ENCODE measurements around the gene HK1. TPM values are rescaled to one million over a fixed set of nuclear protein-coding genes. Genes with fewer than 3 reads are reported as not detected.

The HK1 gene
- total RNA-seq, 2 experiments from 2014 or later = 13.1 to 31.5 TPM

DNA sequence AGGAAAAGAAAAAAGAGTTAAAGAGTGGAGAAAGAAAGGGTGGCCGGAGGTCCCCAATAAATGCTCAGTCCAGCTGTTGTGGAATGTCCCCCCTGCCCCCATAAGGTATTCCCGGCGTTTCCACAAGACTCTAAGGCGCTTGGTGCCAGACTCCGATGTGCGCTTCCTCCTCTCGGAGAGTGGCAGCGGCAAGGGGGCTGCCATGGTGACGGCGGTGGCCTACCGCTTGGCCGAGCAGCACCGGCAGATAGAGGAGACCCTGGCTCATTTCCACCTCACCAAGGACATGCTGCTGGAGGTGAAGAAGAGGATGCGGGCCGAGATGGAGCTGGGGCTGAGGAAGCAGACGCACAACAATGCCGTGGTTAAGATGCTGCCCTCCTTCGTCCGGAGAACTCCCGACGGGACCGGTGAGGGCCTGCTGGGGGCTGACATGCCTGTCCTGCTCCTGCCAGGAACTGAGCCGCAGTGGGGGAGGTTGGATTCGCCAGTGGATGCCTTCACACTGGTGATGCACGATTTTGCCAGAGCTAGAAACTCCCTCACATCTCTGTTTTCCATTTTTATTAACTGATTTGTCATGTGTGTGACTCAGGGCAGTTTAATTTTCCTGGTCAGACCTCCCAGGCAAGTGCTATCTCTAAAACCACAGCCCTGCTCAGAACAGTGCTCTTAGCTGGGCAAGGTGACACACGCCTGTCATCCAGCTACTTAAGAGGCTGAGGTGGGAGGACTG, 104.3 kb downstream of the HK1 start:
- intact Hi-C loops (cut with micrococcal nuclease; ENCODE audit: unreplicated experiment) = no loop called here
- Histone ChIP-seq H3K4me3 (ENCODE audit: low read depth, low read length, poor library complexity, severe bottlenecking) (no peak overlapping the region), H3K9me3 (ENCODE audit: low read length) (no peaks in the 10 kb centered on the region), H3K27ac (ENCODE audit: low read depth, low read length, poor library complexity, severe bottlenecking) (no peak overlapping the region), H3K4me1 (ENCODE audit: insufficient read depth, low read length, poor library complexity, severe bottlenecking) (peaks cover 7% of the 10 kb centered on the region), H3K36me3 (ENCODE audit: insufficient read depth, low read length) (0 out of 2 replicates have a peak, but pooled peaks cover 4% of the 10 kb centered on the region), H4K20me1 (ENCODE audit: insufficient read depth, low read length) (no peaks in the 10 kb centered on the region), H3K79me2 (ENCODE audit: insufficient read depth, low read depth, low read length) (no peaks in the 10 kb centered on the region), H3K9me2 (ENCODE audit: insufficient read depth, low read length) (no peaks in the 10 kb centered on the region), H2AFZ (ENCODE audit: low read length) (no peak overlapping the region), H3K4me2 (ENCODE audit: low read length) (no peak overlapping the region)
- POLR2A ChIA-PET = interaction anchor here (0.6 kb wide), 2 partner anchors 144 to 585 kb away, joined by 3 read pairs; no protein-coding TSS in a partner anchor
- DNase-seq (ENCODE audit: low spot score) = no peak
- CTCF ChIA-PET (ENCODE audit: unreplicated experiment) = no interaction called here
- TF ChIP-seq EZH2phosphoT487 (IDR thresholded peaks at IDR 0.05; ENCODE audit: borderline replicate concordance, low read depth, low read length) = no peak
- TF ChIP-seq, protein P1, sequence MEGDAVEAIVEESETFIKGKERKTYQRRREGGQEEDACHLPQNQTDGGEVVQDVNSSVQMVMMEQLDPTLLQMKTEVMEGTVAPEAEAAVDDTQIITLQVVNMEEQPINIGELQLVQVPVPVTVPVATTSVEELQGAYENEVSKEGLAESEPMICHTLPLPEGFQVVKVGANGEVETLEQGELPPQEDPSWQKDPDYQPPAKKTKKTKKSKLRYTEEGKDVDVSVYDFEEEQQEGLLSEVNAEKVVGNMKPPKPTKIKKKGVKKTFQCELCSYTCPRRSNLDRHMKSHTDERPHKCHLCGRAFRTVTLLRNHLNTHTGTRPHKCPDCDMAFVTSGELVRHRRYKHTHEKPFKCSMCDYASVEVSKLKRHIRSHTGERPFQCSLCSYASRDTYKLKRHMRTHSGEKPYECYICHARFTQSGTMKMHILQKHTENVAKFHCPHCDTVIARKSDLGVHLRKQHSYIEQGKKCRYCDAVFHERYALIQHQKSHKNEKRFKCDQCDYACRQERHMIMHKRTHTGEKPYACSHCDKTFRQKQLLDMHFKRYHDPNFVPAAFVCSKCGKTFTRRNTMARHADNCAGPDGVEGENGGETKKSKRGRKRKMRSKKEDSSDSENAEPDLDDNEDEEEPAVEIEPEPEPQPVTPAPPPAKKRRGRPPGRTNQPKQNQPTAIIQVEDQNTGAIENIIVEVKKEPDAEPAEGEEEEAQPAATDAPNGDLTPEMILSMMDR (conservative IDR thresholded peaks at IDR 0.05; ENCODE audit: low read length) = no peak
- BruUV-seq (replicated peaks) = no TSS peak

- no peak overlapping the region for H3K4me2 ChIP-seq (ENCODE audit: low read length)
- H3K9me2 ChIP-seq (ENCODE audit: insufficient read depth, low read length) = no peaks in the 10 kb centered on the region
- no peak for TF ChIP-seq EZH2phosphoT487 (IDR thresholded peaks at IDR 0.05; ENCODE audit: borderline replicate concordance, low read depth, low read length)
- TF ChIP-seq, protein P1 (conservative IDR thresholded peaks at IDR 0.05; ENCODE audit: low read length) = no peak
- H2AFZ ChIP-seq (ENCODE audit: low read length) = no peak overlapping the region
- no TSS peak for BruUV-seq (replicated peaks)
- H3K4me1 ChIP-seq (ENCODE audit: insufficient read depth, low read length, poor library complexity, severe bottlenecking) = no peaks in the 10 kb centered on the region
- H3K4me3 ChIP-seq (ENCODE audit: low read depth, low read length, poor library complexity, severe bottlenecking) = no peak overlapping the region
- intact Hi-C loops (cut with micrococcal nuclease; ENCODE audit: unreplicated experiment) = no loop called here
- ChIA-PET POLR2A (interaction anchor here (0.6 kb wide), 1 partner anchor 145 kb away, joined by 3 read pairs; no protein-coding TSS in a partner anchor), CTCF (ENCODE audit: unreplicated experiment) (no interaction called here)
- H4K20me1 ChIP-seq (ENCODE audit: insufficient read depth, low read length) = no peaks in the 10 kb centered on the region
- no peaks in the 10 kb centered on the region for H3K79me2 ChIP-seq (ENCODE audit: insufficient read depth, low read depth, low read length)
- DNase-seq (ENCODE audit: low spot score) = no peak
- H3K36me3 ChIP-seq (ENCODE audit: insufficient read depth, low read length) = 0 out of 2 replicates have a peak, but pooled peaks cover 4% of the 10 kb centered on the region
- H3K9me3 ChIP-seq (ENCODE audit: low read length) = no peaks in the 10 kb centered on the region
- no peak overlapping the region for H3K27ac ChIP-seq (ENCODE audit: low read depth, low read length, poor library complexity, severe bottlenecking)
Measured at GRCh38 chr10:69383558-69383957, 105.3 kb downstream of the HK1 start.

- POLR2A ChIA-PET = interaction anchor here (0.6 kb wide), 1 partner anchor 102 kb away, joined by 3 read pairs; no protein-coding TSS in a partner anchor
- no peaks in the 10 kb centered on the region for H4K20me1 ChIP-seq (ENCODE audit: insufficient read depth, low read length)
- H3K79me2 ChIP-seq (ENCODE audit: insufficient read depth, low read depth, low read length) = no peaks in the 10 kb centered on the region
- no peak overlapping the region for H3K27ac ChIP-seq (ENCODE audit: low read depth, low read length, poor library complexity, severe bottlenecking)
- CTCF ChIA-PET (ENCODE audit: unreplicated experiment) = no interaction called here
- no peak for DNase-seq (ENCODE audit: low spot score)
- no peaks in the 10 kb centered on the region for H3K9me3 ChIP-seq (ENCODE audit: low read length)
- H3K9me2 ChIP-seq (ENCODE audit: insufficient read depth, low read length) = no peaks in the 10 kb centered on the region
- H3K4me1 ChIP-seq (ENCODE audit: insufficient read depth, low read length, poor library complexity, severe bottlenecking) = no peaks in the 10 kb centered on the region
- TF ChIP-seq EZH2phosphoT487 (IDR thresholded peaks at IDR 0.05; ENCODE audit: borderline replicate concordance, low read depth, low read length) = no peak
- TF ChIP-seq, protein P1 (conservative IDR thresholded peaks at IDR 0.05; ENCODE audit: low read length) = no peak
- no peak overlapping the region for H2AFZ ChIP-seq (ENCODE audit: low read length)
- H3K4me3 ChIP-seq (ENCODE audit: low read depth, low read length, poor library complexity, severe bottlenecking) = no peak overlapping the region
- intact Hi-C loops (cut with micrococcal nuclease; ENCODE audit: unreplicated experiment) = no loop called here
- BruUV-seq (replicated peaks) = no TSS peak
- peaks cover 9% of the 10 kb centered on the region; the same call in 1 of the 2 replicates for H3K36me3 ChIP-seq (ENCODE audit: insufficient read depth, low read length)
- H3K4me2 ChIP-seq (ENCODE audit: low read length) = no peak overlapping the region
Measured at GRCh38 chr10:69384320-69384719, 106.0 kb downstream of the HK1 start.
